ENCODE results near the gene ZNF883. TPM values are rescaled to one million over a fixed set of nuclear protein-coding genes. Genes with fewer than 3 reads are reported as not detected.

The ZNF883 gene
- total and polyA plus RNA-seq, 2 experiments from 2014 or later: 2.8 to 3.4 TPM

GRCh38 chr9:112933696-112934095, 78.3 kb downstream of the ZNF883 start:
- peaks cover 30% of the 10 kb centered on the region for H3K27me3 ChIP-seq
- no peaks in the 10 kb centered on the region for H3K4me1 ChIP-seq (ENCODE audit: insufficient read depth)
- WGBS (ENCODE audit: low lambda C conversion rate, missing lambda C conversion rate): 82% methylated on average over 2 of the region's 2 CpGs
- H2AFZ ChIP-seq: no peak overlapping the region
- no peaks in the 10 kb centered on the region for H3K36me3 ChIP-seq (replicated peaks; ENCODE audit: insufficient read depth, low read depth)
- H3K9me2 ChIP-seq (replicated peaks; ENCODE audit: insufficient read depth): no peaks in the 10 kb centered on the region
- H3K79me2 ChIP-seq: no peaks in the 10 kb centered on the region
- no peak for DNase-seq (ENCODE audit: low spot score)
- no peak overlapping the region for H3K4me2 ChIP-seq
- H3K4me3 ChIP-seq: no peak overlapping the region
- H3K9me3 ChIP-seq (ENCODE audit: low read depth): no peaks in the 10 kb centered on the region
- TF ChIP-seq, protein P1, sequence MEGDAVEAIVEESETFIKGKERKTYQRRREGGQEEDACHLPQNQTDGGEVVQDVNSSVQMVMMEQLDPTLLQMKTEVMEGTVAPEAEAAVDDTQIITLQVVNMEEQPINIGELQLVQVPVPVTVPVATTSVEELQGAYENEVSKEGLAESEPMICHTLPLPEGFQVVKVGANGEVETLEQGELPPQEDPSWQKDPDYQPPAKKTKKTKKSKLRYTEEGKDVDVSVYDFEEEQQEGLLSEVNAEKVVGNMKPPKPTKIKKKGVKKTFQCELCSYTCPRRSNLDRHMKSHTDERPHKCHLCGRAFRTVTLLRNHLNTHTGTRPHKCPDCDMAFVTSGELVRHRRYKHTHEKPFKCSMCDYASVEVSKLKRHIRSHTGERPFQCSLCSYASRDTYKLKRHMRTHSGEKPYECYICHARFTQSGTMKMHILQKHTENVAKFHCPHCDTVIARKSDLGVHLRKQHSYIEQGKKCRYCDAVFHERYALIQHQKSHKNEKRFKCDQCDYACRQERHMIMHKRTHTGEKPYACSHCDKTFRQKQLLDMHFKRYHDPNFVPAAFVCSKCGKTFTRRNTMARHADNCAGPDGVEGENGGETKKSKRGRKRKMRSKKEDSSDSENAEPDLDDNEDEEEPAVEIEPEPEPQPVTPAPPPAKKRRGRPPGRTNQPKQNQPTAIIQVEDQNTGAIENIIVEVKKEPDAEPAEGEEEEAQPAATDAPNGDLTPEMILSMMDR (IDR thresholded peaks at IDR 0.05; ENCODE audit: poor library complexity): no peak
- TF ChIP-seq EZH2phosphoT487 (IDR thresholded peaks at IDR 0.05; ENCODE audit: low read depth, severe bottlenecking, unreplicated experiment): no peak
- no peak for TF ChIP-seq EZH2 (IDR thresholded peaks at IDR 0.05; ENCODE audit: borderline replicate concordance)
- H4K20me1 ChIP-seq (ENCODE audit: insufficient read depth, poor library complexity, severe bottlenecking): no peaks in the 10 kb centered on the region
- H3K27ac ChIP-seq: no peak overlapping the region

GRCh38 chr9:112925058-112925641, 86.8 kb downstream of the ZNF883 start:
- H2AFZ ChIP-seq: no peak overlapping the region
- H3K4me1 ChIP-seq (ENCODE audit: insufficient read depth): no peaks in the 10 kb centered on the region
- no peak overlapping the region for H3K4me2 ChIP-seq
- H3K27ac ChIP-seq: no peak overlapping the region
- DNase-seq (ENCODE audit: low spot score): peak; percentile 18
- no peaks in the 10 kb centered on the region for H3K79me2 ChIP-seq
- no peaks in the 10 kb centered on the region for H3K9me3 ChIP-seq (ENCODE audit: low read depth)
- no peak overlapping the region for H3K4me3 ChIP-seq
- H3K36me3 ChIP-seq (replicated peaks; ENCODE audit: insufficient read depth, low read depth): no peaks in the 10 kb centered on the region
- no peaks in the 10 kb centered on the region for H3K27me3 ChIP-seq
- 41% methylated on average over 8 of the region's 8 CpGs for WGBS (ENCODE audit: low lambda C conversion rate, missing lambda C conversion rate)
- no peaks in the 10 kb centered on the region for H4K20me1 ChIP-seq (ENCODE audit: insufficient read depth, poor library complexity, severe bottlenecking)
- TF ChIP-seq EZH2 (IDR thresholded peaks at IDR 0.05; ENCODE audit: borderline replicate concordance): no peak
- TF ChIP-seq, protein P1 (IDR thresholded peaks at IDR 0.05; ENCODE audit: poor library complexity): peak; percentile 56
- no peaks in the 10 kb centered on the region for H3K9me2 ChIP-seq (replicated peaks; ENCODE audit: insufficient read depth)

DNA sequence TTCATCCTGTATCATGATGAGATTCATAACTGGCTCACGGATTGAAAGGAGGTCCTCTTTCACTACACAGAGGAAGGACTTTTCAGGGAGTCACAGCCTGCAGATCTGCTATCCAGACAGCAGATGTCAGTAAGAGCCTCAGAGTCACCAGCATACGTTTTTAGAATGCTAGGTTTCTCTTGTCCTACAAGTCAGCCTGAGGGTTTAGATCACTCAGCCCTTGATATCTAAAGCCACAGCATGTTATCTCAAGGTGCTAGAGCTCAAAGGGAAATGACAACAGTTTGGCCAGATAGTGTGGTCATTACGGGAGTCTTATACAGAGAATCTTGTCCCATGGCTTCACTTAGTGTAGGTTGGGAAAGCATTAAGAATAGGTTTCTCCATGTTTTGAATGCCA, 90.4 kb downstream of the ZNF883 start:
- WGBS (ENCODE audit: low lambda C conversion rate, missing lambda C conversion rate): 11% methylated on average over 3 of the region's 3 CpGs
- no peak overlapping the region for H3K27ac ChIP-seq
- no peaks in the 10 kb centered on the region for H3K9me2 ChIP-seq (replicated peaks; ENCODE audit: insufficient read depth)
- H3K9me3 ChIP-seq (ENCODE audit: low read depth): no peaks in the 10 kb centered on the region
- no peak overlapping the region for H3K4me3 ChIP-seq
- no peaks in the 10 kb centered on the region for H3K36me3 ChIP-seq (replicated peaks; ENCODE audit: insufficient read depth, low read depth)
- no peak overlapping the region for H3K4me2 ChIP-seq
- H2AFZ ChIP-seq: no peak overlapping the region
- TF ChIP-seq, protein P1 (IDR thresholded peaks at IDR 0.05; ENCODE audit: poor library complexity): peak; percentile 56
- no peak for TF ChIP-seq EZH2phosphoT487 (IDR thresholded peaks at IDR 0.05; ENCODE audit: low read depth, severe bottlenecking, unreplicated experiment)
- H3K4me1 ChIP-seq (ENCODE audit: insufficient read depth): peaks cover 8% of the 10 kb centered on the region
- peak; percentile 64 for DNase-seq (ENCODE audit: low spot score)
- H3K79me2 ChIP-seq: no peaks in the 10 kb centered on the region
- H3K27me3 ChIP-seq: no peaks in the 10 kb centered on the region
- H4K20me1 ChIP-seq (ENCODE audit: insufficient read depth, poor library complexity, severe bottlenecking): no peaks in the 10 kb centered on the region

GRCh38 chr9:112917987-112918362, 94.0 kb downstream of the ZNF883 start:
- peak overlapping the region; percentile 30 for H3K4me2 ChIP-seq
- H3K36me3 ChIP-seq (replicated peaks; ENCODE audit: insufficient read depth, low read depth): no peaks in the 10 kb centered on the region
- H2AFZ ChIP-seq: no peak overlapping the region
- no peaks in the 10 kb centered on the region for H3K9me3 ChIP-seq (ENCODE audit: low read depth)
- no peaks in the 10 kb centered on the region for H3K27me3 ChIP-seq
- H3K4me3 ChIP-seq: no peak overlapping the region
- 81% methylated on average over 1 of the region's 1 CpG for WGBS (ENCODE audit: low lambda C conversion rate, missing lambda C conversion rate)
- TF ChIP-seq EZH2 (IDR thresholded peaks at IDR 0.05; ENCODE audit: borderline replicate concordance) (no peak), EZH2phosphoT487 (IDR thresholded peaks at IDR 0.05; ENCODE audit: low read depth, severe bottlenecking, unreplicated experiment) (no peak)
- TF ChIP-seq, protein P1 (IDR thresholded peaks at IDR 0.05; ENCODE audit: poor library complexity): no peak
- H4K20me1 ChIP-seq (ENCODE audit: insufficient read depth, poor library complexity, severe bottlenecking): no peaks in the 10 kb centered on the region
- peak overlapping the region; percentile 74 for H3K27ac ChIP-seq
- peaks cover 8% of the 10 kb centered on the region for H3K4me1 ChIP-seq (ENCODE audit: insufficient read depth)
- no peaks in the 10 kb centered on the region for H3K79me2 ChIP-seq
- H3K9me2 ChIP-seq (replicated peaks; ENCODE audit: insufficient read depth): no peaks in the 10 kb centered on the region
- DNase-seq (ENCODE audit: low spot score): no peak
